Esophagus muscularis mucosa (tissue), 3 donors: ENCODE measurements around the gene LMO7.

Source experiments
- CTCF ChIP-seq, 3 experiments: fragments of 200-600 bp in 2 of 3; fragments of 450-650 bp in 1 of 3; sonication (generic) in 2 of 3; IDR thresholded peaks; one replicate each; pipeline ENCODE4 v1.5.1; 2017 to 2019; ENCODE audit warnings: antibody characterized with exemption in 3 of 3, mild to moderate bottlenecking in 2 of 3, moderate library complexity in 1 of 3
- EP300 ChIP-seq: sonication (generic); formaldehyde crosslinking; IDR thresholded peaks from one replicate; pipeline ENCODE4 v1.6.1; 2017; ENCODE audit warnings: antibody characterized with exemption

GRCh38 chr13:75803164-75803611 lies 167.1 kb downstream of the LMO7 start:
- TF ChIP-seq CTCF (IDR thresholded peaks at IDR 0.05) (no peak), EP300 (no peak)
